ENCODE measurements around the gene ADAMTS8. TPM values are rescaled to one million over a fixed set of nuclear protein-coding genes. Genes with fewer than 3 reads are reported as not detected.

Gene ADAMTS8
- total RNA-seq, 1 donor from 2014 or later, result 0.42 TPM

DNA sequence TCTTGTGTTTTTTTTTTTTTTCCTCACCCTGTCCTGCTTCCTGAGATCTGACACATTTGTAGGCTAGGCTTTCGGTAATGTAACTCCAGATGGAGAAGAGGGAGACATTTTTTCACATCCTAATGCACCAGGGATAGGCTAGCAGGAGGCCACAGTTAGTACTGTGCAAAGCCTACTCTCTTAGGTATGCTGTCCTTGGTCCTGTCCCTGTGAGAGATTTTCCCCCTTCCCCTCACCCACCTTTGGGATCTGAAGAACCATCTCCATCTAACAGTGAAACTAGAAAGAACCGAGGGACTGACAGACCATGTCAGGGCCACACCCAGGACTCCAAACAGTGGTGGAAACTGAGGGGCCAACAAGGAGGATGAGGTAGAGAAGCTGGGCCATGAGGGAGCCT, 29.2 kb downstream of the ADAMTS8 start:
- no peak for DNase-seq (ENCODE audit: low spot score)

DNA sequence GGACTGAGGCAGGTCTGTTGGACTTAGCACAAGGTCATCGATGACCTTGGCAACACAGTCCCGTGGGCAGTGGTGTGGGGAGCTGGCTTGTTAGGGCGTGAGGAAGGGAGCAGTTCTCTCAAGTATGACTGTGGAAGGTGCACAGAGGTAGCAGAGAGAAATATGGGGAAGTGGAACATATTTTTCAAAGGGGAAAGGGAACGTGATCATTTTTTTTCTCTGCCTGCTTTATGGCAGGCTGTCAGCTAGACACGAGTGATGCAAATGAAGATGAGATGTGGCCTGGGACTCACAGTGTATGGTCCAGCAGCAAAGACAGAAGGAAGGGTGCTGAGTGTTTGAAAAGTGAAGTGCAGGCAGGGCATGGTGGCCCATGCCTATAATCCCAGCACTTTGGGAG, 30.6 kb downstream of the ADAMTS8 start:
- no peak for DNase-seq (ENCODE audit: low spot score)

DNA sequence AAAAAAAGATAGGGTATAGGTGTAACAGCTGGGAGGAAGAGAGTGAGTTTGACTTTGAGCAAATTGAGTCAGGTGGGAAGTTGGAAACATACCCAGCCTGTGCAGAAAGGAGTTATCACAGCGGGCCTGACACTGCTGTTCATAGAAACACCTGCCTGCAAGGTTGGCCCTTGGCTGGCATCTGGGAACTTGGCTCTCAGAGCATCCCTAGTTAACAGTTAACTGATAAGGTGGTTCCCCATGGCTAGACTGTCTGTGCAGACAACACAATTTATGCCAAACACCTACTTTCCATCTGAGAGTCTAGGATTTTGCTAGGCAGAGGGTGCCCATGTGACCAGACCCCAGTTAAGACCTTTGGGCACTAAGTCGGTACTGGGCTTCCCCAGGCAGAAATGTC, 31.4 kb downstream of the ADAMTS8 start:
- no peak for DNase-seq (ENCODE audit: low spot score)

DNA sequence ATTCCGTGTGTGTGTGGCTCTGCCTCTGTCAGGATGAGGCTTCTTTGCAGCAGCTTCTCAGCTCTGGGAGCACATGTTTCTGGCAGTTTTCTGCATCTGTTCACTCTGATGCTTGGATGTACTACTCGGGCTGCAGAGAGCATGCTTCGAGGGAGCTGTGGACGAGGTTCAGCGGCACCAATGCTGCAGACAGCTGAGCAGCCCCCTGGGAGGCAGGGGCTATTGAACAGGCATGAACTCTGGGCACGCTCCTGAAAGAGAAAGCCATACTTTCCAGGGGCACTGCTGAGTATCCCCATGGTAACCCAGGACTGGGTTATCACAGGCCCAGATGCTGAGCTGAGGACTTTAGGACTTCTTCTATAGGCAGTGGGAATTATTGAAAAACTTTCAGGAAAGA, 33.8 kb downstream of the ADAMTS8 start:
- DNase-seq (ENCODE audit: low spot score), result no peak

DNA sequence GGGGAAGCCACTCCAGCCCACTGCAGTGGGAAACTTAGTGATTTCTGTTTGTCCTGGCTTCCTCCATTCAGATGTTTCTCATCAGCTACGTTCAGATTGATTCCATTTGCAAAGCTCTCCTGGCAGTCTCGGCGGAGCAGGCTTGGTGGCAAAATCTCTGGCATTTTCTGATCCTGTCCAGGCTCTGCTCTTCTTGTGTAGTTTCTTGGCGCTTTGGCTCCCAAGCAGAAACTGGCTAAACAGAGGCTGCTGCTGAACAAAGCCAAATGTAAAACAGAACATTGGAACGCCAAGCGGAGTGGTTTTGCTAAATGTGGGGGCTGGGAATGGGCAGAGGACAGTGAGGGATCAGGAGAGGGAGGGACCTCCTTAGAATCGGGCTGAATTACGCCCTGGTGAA, 36.7 kb downstream of the ADAMTS8 start:
- DNase-seq (ENCODE audit: low spot score), result no peak

DNA sequence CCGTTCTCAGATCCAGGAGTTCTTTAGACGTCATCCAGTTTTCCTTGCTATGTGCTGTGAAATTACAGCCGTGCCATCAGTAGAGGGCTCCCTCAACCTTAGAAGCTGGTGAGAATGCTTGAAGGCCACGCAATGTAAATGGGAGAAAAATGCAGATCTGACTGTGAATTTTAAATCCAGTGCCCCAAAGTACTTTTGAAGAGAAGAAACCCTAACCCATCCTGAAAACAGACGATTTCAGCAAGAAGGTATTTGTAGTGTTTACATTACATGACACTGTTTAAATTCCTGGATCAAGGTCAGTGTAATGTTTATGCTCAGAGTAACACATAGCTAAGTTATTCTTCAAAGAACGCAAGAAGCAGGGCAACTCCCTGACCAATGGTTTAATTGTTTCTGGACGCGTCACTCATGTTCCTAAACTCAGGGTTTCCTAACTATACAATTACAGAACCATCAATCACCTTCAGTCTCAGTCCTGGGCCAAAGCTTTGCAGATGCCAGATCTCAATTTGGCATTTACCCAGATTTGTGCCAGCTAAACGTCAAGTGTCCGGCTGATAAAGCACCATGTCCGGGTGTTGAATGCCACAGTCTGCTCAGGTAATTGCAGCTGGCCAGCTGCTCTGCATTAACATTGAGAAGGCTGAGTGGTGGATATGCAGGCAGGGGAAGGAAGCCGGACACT, 38.2 kb downstream of the ADAMTS8 start:
- no peak for DNase-seq (ENCODE audit: low spot score)

DNA sequence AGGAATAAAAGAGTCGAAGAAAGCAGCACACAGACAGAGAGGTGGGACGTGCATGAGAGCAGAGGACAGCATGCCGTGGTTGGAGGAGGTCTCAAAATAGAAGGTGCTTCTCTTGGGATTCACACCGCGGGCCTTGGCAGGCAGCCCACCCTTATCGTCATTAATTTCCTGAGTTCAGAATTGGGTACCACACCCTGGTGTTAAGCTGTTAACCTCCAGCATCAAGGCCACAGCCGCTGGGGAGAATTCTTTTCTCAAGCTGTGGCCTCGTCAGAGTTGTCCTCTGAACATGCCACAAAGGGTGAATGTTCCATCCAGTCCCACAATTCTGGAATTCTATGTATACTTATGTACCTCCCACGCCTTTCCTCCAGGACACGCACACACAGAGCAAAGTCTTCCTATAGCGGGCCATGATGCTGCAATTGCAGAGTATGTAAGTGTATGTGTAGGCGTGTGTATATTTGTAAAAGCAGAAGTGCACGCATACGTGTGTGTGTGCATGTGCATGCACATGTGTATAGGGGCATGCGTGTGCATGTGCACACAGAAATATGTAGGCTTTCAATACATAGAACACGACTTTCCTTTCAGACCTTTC, 39.0 kb downstream of the ADAMTS8 start:
- no peak for DNase-seq (ENCODE audit: low spot score)

DNA sequence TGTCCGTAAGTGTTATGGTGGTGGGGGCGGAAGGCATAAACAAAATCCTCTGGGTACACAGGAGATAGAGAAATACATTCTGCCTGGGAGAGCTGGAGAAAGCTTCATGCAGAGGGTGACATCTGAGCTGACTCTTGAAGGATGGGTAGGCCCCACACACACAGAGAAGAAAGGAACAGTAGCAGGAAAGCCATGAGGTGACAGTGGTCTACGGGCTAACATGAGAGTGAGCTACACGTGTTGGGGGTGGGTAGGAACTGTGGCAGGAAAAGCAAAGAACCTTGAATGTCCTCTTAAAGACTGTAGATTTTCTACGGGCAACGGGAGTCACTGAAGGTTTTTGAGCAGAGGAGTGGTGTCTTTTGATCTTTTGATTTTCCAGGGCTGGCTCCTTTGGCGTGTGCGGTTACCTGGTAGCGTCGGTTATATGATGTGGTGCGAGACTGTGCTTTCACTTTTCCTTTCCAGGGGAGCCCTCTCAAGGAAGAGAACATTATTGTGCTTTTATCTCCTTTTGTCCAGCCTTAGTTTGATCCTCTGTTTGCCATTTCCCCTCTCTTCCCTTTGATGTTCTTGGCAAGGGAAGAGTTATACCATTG, 39.7 kb downstream of the ADAMTS8 start:
- no peak for DNase-seq (ENCODE audit: low spot score)

DNA sequence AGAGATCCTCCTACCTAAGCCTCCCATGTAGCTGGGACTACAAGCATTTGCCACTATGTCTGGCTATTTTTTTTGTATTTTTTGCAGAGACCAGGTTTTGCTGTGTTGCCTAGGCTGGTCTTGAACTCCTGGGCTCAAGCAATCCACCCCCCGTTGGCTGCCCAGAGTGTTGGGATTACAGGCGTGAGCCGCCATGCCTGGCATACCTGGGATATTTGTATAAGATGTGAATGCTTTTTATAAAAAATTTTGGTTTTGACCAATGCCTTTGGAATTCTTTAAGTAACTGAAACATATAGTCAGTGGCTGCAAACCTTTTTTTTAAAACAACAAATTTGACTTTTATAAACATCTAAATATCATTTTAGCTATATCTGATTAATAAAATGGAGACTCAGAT, 42.4 kb downstream of the ADAMTS8 start:
- DNase-seq (ENCODE audit: low spot score), result no peak

DNA sequence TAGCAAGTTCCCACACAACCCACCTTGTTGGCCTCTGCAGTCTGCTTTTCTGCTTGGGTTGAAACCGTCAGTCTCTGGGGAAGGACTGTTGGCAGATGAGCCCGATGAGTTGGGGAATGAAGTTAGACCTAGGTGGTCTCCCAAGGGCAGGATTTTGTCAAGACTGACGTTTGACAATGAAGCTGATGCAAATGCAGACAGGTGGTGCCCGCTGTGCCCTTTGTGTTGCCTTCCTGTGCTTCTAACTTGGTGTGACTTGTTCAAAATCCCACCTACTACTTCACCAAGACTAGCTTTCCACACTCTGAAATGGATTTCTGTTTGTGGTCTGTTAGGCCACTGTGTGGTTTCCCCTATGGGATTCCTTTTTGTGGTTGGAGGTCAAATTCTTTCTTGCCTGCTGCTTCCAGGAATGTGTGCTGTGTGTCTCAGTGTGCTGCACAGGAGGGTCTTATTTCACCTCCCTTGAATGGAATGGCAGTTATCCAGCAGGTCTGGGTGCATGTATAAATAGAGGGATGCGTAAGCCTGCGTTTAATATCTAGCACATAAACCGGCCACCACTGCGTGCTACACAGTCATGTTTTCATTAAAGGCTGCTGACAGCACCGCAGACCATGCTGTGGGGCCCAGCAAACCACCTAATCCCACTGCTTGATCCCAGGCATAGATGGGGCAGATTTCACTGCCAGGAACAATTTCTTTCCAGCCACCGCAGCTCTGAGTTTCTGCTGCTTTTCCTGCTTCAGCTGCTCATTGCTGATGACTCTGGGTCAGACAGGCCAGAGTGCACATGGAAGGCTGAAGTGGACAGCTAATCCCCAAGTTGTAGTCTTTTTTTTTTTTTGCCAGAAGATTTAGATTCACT, 44.8 kb downstream of the ADAMTS8 start:
- DNase-seq (ENCODE audit: low spot score), result peak; percentile 43

DNA sequence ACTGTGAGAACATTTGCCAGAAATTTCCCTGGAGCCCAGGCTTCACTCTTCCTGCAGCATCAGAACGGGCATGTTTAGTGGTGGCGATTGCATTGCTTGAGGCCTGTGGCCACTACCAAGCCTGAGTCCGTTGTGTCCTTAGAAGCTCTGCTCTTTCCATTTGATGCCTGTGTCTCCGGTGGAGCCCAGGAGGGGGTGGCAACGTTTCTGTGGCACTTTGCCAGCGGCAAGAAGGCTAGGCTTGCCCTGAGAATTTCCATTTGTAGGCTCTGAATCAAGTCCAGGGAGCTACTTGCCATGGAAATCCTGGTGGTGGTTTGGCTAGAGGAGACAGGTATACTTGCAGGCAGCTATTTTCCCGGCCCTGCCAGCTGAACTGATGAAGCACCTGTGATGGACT, 47.1 kb downstream of the ADAMTS8 start:
- DNase-seq (ENCODE audit: low spot score), result no peak

DNA sequence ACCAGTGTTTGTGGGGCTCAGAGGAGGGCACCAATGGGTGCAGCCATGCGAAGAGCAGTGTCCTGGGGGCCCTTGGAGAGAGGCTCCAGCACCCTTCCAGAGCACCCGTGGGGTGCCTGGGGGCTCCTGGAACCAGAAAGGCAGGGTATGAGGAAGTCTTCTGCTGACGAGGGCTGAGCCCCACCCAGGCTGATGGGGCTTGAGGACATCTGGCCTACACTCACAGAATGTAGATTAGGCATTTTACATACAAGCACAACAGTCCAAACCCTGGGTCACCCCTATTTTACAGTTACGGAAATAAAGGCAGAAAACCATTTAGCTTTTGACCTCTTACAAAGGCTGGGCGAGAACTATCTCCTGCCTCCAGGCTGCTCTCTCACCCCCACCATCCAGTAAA, 47.6 kb downstream of the ADAMTS8 start:
- no peak for DNase-seq (ENCODE audit: low spot score)

DNA sequence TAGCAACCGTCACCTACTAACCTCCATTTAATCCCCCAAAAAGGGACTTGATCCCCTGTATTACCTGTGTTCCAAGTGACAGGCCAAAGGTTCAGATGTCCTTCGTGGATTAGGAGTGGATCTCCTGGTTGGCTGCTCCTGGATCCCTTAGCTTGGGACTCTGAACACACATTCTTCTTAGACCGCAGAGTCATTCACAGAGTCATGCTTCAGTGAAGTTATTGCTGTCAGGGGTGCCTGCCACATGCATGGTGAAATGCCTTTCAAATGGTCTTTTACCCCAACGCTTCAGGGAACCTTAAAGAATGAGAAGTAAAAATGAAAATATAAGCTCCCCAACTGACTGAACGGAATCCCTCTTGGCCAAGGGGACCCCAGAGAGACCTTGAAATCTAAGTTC, 49.1 kb downstream of the ADAMTS8 start:
- no peak for DNase-seq (ENCODE audit: low spot score)

DNA sequence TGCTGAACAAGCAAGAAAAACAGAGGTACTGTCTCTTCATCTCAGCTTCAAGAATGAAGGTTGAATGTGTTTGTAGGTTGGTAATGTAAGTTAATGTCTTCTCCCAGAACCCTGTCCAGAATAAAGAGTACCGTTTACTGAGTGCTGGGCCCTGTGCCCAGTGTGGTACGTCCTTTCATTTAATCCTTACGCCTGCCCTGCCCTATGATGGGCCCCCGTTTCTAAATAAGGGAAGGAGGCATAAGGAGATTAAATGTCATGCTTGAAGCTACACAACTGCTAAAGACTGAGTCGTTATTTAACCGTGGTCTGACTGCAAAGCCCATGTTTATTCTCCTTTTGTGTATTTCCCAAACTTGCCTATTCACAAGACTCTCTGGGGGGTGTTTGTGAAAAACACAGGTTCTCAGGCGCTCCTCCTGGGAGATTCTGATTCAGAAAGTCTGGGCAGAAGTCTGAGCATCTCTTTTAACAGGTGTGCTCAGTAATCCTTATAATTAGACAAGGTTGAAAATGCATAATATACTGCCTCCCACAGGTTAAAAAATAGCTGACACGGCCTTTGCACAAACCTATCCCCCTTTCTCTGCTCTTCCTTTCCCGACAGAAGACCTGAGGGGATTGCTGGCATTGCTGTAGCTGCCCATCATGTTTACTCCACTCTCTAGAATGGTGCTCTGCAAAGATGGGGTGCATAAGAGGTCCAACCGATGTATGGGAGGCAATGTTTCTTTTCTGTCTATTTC, 57.4 kb downstream of the ADAMTS8 start:
- DNase-seq (ENCODE audit: low spot score), result no peak

DNA sequence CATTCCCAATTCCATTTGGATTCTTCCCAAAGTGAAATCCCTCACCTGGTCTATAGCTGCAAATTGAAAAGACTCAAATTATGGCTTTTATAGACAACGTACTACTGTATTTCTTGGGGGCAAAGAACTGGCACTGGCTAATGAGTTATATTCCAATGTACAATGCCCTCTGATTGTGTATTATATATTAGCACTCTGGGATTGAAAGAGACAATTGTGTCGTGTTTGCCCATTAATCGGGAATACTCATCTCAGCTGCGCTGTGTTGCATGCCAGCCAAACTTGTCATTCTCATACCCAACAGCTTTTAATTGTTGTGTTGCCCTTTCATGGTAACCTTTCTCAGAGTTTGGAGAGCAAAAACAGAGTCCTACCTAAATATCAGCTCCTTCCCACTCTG, 58.7 kb downstream of the ADAMTS8 start:
- DNase-seq (ENCODE audit: low spot score), result no peak

DNA sequence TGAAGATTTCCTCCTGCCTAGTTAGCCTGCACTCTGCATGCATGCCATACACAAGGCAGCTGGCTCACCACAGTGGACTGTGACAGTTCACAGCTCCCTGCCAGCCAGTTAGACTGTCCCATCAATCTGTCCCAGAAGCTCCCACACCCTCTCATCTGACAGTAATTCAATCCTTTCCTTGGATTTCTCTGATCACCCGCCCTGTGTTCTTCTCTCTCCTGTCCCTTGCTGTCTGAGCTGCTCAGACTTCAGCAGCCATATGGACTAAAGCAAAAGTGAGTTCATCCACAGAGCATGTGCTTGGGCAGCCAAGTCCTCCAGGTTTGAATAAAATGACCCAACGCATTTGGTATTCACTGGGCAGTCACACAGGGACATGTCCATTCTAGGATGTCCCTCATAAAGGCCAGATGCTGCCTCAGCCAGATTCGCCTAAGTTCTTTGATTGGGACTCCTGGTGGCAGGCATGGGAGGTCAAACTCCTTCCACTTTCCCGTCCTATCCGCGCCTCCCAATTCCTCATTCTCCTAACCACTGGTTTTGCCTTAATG, 59.2 kb downstream of the ADAMTS8 start:
- DNase-seq (ENCODE audit: low spot score), result no peak

DNA sequence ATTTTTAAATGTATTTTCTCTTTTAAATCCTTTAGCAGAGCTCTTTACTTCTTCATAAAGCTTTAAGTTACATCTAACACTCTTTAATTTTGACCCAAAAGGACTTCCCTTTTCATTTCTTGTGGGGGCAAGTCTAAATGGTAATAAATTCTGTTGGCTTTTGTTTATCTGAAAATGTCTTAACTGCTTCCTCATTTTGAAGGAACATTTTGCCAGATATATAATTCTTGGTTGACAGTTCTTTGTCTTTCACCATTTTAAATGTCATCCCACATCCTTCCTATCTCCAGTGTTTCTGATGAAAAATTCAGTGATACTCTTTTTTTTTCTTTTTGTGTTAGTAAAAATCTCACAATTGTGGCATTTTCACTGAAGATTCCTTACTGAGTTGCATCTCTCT, 69.0 kb downstream of the ADAMTS8 start:
- DNase-seq (ENCODE audit: low spot score), result no peak

DNA sequence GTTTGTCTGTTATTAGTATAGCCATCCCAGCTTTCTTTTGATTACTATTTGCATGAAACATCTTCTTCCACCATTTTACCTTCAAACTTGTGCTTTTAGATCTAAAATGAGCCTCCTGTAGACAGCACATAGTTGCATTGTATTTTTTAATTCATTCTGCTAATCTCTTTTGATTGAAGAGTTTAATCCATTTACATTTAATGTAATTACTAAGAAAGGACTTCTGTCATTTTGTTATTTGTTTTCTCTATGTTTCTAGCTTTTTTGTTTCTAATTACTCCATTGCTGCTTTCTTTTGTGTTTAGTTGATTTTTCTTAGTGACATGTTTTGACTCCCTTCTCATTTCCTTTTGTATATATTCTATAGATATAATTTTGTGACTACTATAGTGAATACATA, 70.0 kb downstream of the ADAMTS8 start:
- DNase-seq (ENCODE audit: low spot score), result no peak

Measured in mesenteric fat pad (tissue), 1 donor.